ENCODE measurements around the gene CBFA2T2. TPM values are rescaled to one million over a fixed set of nuclear protein-coding genes. Genes with fewer than 3 reads are reported as not detected.
"Not testable (repeated sequence)": the region's sequence is repeated elsewhere in the genome, so short reads cannot be mapped to it uniquely, and the experiment has no call there.

Gene CBFA2T2
- total and polyA plus RNA-seq, 9 donors = 9.4 to 29.8 (median 21.2) TPM

DNA sequence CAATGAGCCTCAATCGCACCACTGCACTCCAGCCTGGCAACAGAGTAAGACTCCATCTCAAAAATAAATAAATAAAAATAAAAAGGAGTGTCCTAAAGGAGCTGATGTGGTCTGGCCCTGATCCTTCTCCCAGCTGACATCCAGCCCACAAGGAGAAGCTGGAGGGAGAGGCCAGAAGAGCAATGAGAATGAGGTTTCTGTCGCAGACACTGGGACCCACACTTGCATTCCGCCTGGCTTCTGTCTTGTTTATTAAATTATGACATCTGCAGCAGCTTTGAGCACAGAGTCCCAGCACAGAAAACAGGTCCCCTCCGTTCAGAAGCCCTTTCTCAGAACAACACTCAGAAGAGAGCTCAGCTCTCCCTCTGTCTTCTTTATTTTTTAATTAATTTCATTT lies 206.6 kb downstream of the CBFA2T2 start:
- no peaks in the 10 kb centered on the region for H3K27me3 ChIP-seq
- 74 to 77% (median 76%) methylated on average over 4 of the region's 4 CpGs for WGBS, 3 donors
- no peak overlapping the region for H3K27ac ChIP-seq
- TF ChIP-seq CTCF (IDR thresholded peaks at IDR 0.05) (no peak), POLR2A (IDR thresholded peaks at IDR 0.05) (no peak), EP300 (IDR thresholded peaks at IDR 0.05) (no peak)
- H3K4me1 ChIP-seq (ENCODE audit: insufficient read depth) = peaks cover 13% of the 10 kb centered on the region
- no peaks in the 10 kb centered on the region for H3K9me3 ChIP-seq
- no peak for DNase-seq
- no peaks in the 10 kb centered on the region for H3K36me3 ChIP-seq
- H3K4me3 ChIP-seq = no peak overlapping the region
- intact Hi-C loops (cut with DNase I) = no loop called here

DNA sequence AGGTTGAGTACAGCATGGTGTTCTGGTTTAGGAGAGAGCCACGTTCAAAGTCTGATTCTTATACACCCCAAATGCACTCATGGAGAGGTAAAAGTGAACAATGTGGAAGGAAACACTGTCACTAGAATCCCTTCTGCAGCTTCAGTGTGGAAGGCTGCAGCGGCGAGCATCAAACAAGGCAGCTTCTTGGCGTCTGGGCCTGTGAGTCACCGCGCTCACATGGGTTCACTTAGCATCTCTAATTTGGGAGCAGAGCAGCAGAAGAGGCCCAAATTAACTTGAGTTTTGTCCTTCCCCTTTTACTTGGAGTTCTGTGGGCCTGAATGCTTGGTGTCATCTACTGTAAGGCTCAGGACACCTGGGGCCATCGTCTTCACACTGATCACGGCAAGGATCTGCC lies 207.2 kb downstream of the CBFA2T2 start:
- peak in 1 of 5 donors; percentile 60 for DNase-seq
- no peak overlapping the region for H3K4me3 ChIP-seq
- no peak overlapping the region for H3K27ac ChIP-seq
- peaks cover 13% of the 10 kb centered on the region for H3K4me1 ChIP-seq (ENCODE audit: insufficient read depth)
- no peaks in the 10 kb centered on the region for H3K9me3 ChIP-seq
- no peaks in the 10 kb centered on the region for H3K36me3 ChIP-seq
- intact Hi-C loops (cut with DNase I) = no loop called here
- WGBS, 3 donors = 68 to 81% (median 81%) methylated on average over 8 of the region's 8 CpGs
- no peaks in the 10 kb centered on the region for H3K27me3 ChIP-seq
- TF ChIP-seq CTCF (IDR thresholded peaks at IDR 0.05) = no peak
- no peak for TF ChIP-seq EP300 (IDR thresholded peaks at IDR 0.05)
- no peak for TF ChIP-seq POLR2A (IDR thresholded peaks at IDR 0.05)

DNA sequence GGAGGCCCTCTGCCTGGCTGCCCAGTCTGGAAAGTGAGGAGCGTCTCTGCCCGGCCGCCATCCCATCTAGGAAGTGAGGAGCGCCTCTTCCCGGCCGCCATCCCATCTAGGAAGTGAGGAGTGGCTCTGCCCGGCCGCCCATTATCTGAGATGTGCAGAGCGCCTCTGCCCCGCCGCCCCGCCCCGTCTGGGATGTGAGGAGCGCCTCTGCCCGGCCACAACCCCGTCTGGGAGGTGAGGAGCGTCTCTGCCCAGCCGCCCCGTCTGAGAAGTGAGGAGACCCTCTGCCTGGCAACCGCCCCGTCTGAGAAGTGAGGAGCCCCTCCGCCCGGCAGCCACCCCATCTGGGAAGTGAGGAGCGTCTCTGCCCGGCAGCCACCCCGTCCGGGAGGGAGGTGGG lies 209.1 kb downstream of the CBFA2T2 start:
- intact Hi-C loops (cut with DNase I) = not testable (repeated sequence)

More for the DNA sequence above, 209.1 kb downstream of the CBFA2T2 start:
- not testable (repeated sequence) for H3K36me3 ChIP-seq, H3K4me3 ChIP-seq, H3K27me3 ChIP-seq, H3K9me3 ChIP-seq, H3K27ac ChIP-seq, DNase-seq
- peaks cover 18% of the 10 kb centered on the region for H3K4me1 ChIP-seq (ENCODE audit: insufficient read depth)
- 92 to 98% (median 96%) methylated on average over 11 to 21 of the region's 27 CpGs for WGBS, 3 donors

Other genes with a start within 250 kb of the CBFA2T2 start
- gene BPIFB1, start 206.9 kb upstream of the CBFA2T2 start, total RNA-seq = under 1 TPM in 1 of 7 donors, not detected in 6; 0.15 TPM
- gene BPIFB1, start 206.9 kb upstream of the CBFA2T2 start, polyA plus RNA-seq = not detected
- 10 to 100 TPM; 17.3 to 23.5 (median 19.4) TPM for gene CDK5RAP1, start 88.6 kb upstream of the CBFA2T2 start, total RNA-seq
- 10 to 100 TPM; 18.4 to 31.9 TPM for gene CDK5RAP1, start 88.6 kb upstream of the CBFA2T2 start, polyA plus RNA-seq
- gene SNTA1, start 46.3 kb upstream of the CBFA2T2 start, total RNA-seq = 10 to 100 TPM; 18.4 to 31.5 (median 24.2) TPM
- gene SNTA1, start 46.3 kb upstream of the CBFA2T2 start, polyA plus RNA-seq = 10 to 100 TPM in 1 of 2 donors, 1 to 10 TPM in 1; 6.3 to 20.2 TPM
- under 1 TPM in 1 of 7 donors, not detected in 6; 0.46 TPM for gene C20orf144, start 172.2 kb downstream of the CBFA2T2 start, total RNA-seq
- gene C20orf144, start 172.2 kb downstream of the CBFA2T2 start, polyA plus RNA-seq = under 1 TPM in 1 of 2 donors, not detected in 1; 0.05 TPM
- gene ACTL10, start 176.8 kb downstream of the CBFA2T2 start, total RNA-seq = 1 to 10 TPM; 1.0 to 2.4 (median 1.7) TPM
- under 1 TPM in 1 of 2 donors, not detected in 1; 0.59 TPM for gene ACTL10, start 176.8 kb downstream of the CBFA2T2 start, polyA plus RNA-seq
- 100 to 1,000 TPM in 4 of 7 donors, 10 to 100 TPM in 3; 74.3 to 166 (median 103) TPM for gene NECAB3, start 184.3 kb downstream of the CBFA2T2 start, total RNA-seq
- 10 to 100 TPM in 1 of 2 donors, 1 to 10 TPM in 1; 9.2 to 95.6 TPM for gene NECAB3, start 184.3 kb downstream of the CBFA2T2 start, polyA plus RNA-seq
- gene E2F1, start 196.3 kb downstream of the CBFA2T2 start, total RNA-seq = 1 to 10 TPM; 2.3 to 7.6 (median 3.4) TPM
- 1 to 10 TPM in 1 of 2 donors, under 1 TPM in 1; 0.95 to 4.1 TPM for gene E2F1, start 196.3 kb downstream of the CBFA2T2 start, polyA plus RNA-seq
- gene PXMP4, start 230.2 kb downstream of the CBFA2T2 start, total RNA-seq = 10 to 100 TPM in 5 of 7 donors, 1 to 10 TPM in 2; 3.4 to 15.1 (median 11.8) TPM
- gene PXMP4, start 230.2 kb downstream of the CBFA2T2 start, polyA plus RNA-seq = 1 to 10 TPM; 5.3 to 8.8 TPM
- gene ZNF341, start 241.9 kb downstream of the CBFA2T2 start, total RNA-seq = 1 to 10 TPM; 1.2 to 3.8 (median 1.6) TPM
- gene ZNF341, start 241.9 kb downstream of the CBFA2T2 start, polyA plus RNA-seq = 1 to 10 TPM; 1.2 to 2.3 TPM